ENCODE results near the gene TAF5L. TPM values are rescaled to one million over a fixed set of nuclear protein-coding genes. Genes with fewer than 3 reads are reported as not detected.

TAF5L gene
- total and polyA plus RNA-seq, 2 of the 8 experiments (the other 6 are each of a cell fraction or from before 2014, with no cell fraction given): 17.7 to 23.3 TPM

DNA sequence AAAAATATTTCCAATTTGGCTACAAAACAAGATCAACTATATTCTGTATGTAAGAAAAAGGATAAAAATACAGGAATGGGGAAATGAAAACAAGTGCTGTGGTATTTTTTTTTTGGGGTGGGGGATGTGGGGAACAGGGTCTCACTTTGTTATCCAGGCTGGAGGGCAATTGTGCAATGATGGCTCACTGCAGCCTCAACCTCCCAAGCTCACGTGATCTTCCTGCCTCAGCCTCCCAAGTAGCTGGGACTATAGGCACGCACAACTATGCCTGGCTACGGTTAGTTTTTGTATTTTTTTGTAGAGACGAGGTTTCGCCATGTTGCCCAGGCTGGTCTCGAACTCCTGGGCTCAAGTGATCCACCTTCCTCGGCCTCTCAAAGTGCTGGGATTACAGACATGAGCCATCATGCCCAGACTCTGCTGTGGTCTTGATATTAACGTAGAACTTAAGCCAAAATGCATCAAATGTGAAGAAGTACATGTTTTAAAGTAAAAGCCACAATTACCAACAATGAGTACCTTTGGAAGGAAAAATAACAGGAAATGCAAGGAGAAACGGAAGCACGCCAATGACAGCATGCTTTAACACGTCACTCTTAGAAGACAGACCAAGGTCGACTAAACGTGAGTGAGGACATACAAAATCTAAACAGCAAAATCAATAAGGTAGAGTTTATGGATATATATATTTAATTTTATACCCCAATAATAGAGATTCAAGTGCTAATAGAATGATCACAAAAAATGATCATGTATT is 58.6 kb downstream of the TAF5L start:
- no peak overlapping the region for H3K56ac ChIP-seq (replicated peaks; ENCODE audit: insufficient read length, low read depth, low read length)
- H2AK5ac ChIP-seq (ENCODE audit: low read depth, low read length): no peak overlapping the region
- no peak overlapping the region for H3K4ac ChIP-seq (replicated peaks; ENCODE audit: insufficient read length, low read depth, low read length)
- no peak overlapping the region for H3K4me2 ChIP-seq (ENCODE audit: insufficient read depth in 1 of 2, low read depth in 2 of 2, low read length in 2 of 2)
- H3K4me1 ChIP-seq (replicated peaks in 1 of 4; ENCODE audit: control insufficient read depth in 3 of 4, insufficient read depth in 4 of 4, low read length in 3 of 4): peaks cover 0 to 6% (median 1%) of the 10 kb centered on the region in 4 experiments; a peak in 3 of 7 replicates
- no peaks in the 10 kb centered on the region for H4K20me1 ChIP-seq (replicated peaks in 1 of 2; ENCODE audit: control insufficient read depth in 1 of 2, insufficient read depth in 2 of 2, low read length in 2 of 2)
- no peak overlapping the region for H3K9ac ChIP-seq (replicated peaks in 1 of 4; ENCODE audit: extremely low read depth in 1 of 4, low read depth in 3 of 4, low read length in 3 of 4)
- H3K23ac ChIP-seq (ENCODE audit: insufficient read length): no peak overlapping the region
- H2BK5ac ChIP-seq (ENCODE audit: low read depth, low read length): no peak overlapping the region
- H3K18ac ChIP-seq (ENCODE audit: extremely low read depth, low read length): no peak overlapping the region
- H3K36me3 ChIP-seq (ENCODE audit: control insufficient read depth in 2 of 4, insufficient read depth in 4 of 4, low read length in 3 of 4): no peaks in the 10 kb centered on the region
- H3K4me3 ChIP-seq (ENCODE audit: extremely low read depth in 1 of 4, insufficient read depth in 2 of 4, low read depth in 3 of 4, low read length in 4 of 4): no peak overlapping the region
- H3K27me3 ChIP-seq (replicated peaks in 1 of 4; ENCODE audit: control insufficient read depth in 3 of 4, extremely low read depth in 1 of 4, insufficient read depth in 3 of 4, low read length in 3 of 4): no peaks in the 10 kb centered on the region
- H2BK15ac ChIP-seq (ENCODE audit: low read length): no peak overlapping the region
- H2BK20ac ChIP-seq (ENCODE audit: low read length): no peak overlapping the region
- ChIA-PET CTCF (ENCODE audit: partially characterized antibody) (interaction anchor here (0.6 kb wide), 1 partner anchor 761 kb away, joined by 3 read pairs; no protein-coding TSS in a partner anchor), POLR2A (ENCODE audit: partially characterized antibody) (no interaction called here)
- no peak overlapping the region for H3K14ac ChIP-seq (ENCODE audit: insufficient read length)
- no peak overlapping the region for H4K5ac ChIP-seq (ENCODE audit: insufficient read length, low read depth, low read length)
- no peak overlapping the region for H4K91ac ChIP-seq (replicated peaks; ENCODE audit: insufficient read length, low read length)
- H2BK12ac ChIP-seq (ENCODE audit: low read depth, low read length): no peak overlapping the region
- no peak for FAIRE-seq
- no peaks in the 10 kb centered on the region for H3K9me3 ChIP-seq (ENCODE audit: insufficient read depth in 2 of 2, low read depth in 1 of 2, low read length in 1 of 2)
- no peak overlapping the region for H2BK120ac ChIP-seq (replicated peaks; ENCODE audit: low read depth, low read length)
- H3K23me2 ChIP-seq (ENCODE audit: low read depth, low read length): no peaks in the 10 kb centered on the region
- H3K79me1 ChIP-seq (ENCODE audit: low read depth, low read length): no peaks in the 10 kb centered on the region
- no peak for DNase-seq (ENCODE audit: low read depth in 1 of 2, low spot score in 2 of 2)
- 80% methylated on average over 13 of the region's 13 CpGs; no CpG with 5 or more reads in 1 of the 2 experiments for WGBS, 2 experiments (ENCODE audit: extremely low coverage in 1 of 2, insufficient coverage in 1 of 2, insufficient read length in 1 of 2, insufficient replicate concordance in 2 of 2, low coverage in 1 of 2, low lambda C conversion rate in 2 of 2, missing lambda C conversion rate in 1 of 2)
- H3K27ac ChIP-seq (ENCODE audit: low read depth, low read length): no peak overlapping the region
- no peaks in the 10 kb centered on the region for H3K79me2 ChIP-seq (ENCODE audit: control insufficient read depth in 1 of 2, insufficient read depth in 2 of 2, low read length in 2 of 2)
- no peak overlapping the region for H4K8ac ChIP-seq (ENCODE audit: extremely low read depth, insufficient read depth, low read length)
- peak overlapping the region; percentile 3; the same call in 1 of the 2 replicates for H2AFZ ChIP-seq (ENCODE audit: low read length)
- TF ChIP-seq BACH1 (IDR thresholded peaks at IDR 0.05; ENCODE audit: low read length) (no peak), POU5F1 (IDR thresholded peaks at IDR 0.05; ENCODE audit: low read depth, low read length) (no peak), KDM1A (IDR thresholded peaks at IDR 0.05; ENCODE audit: borderline replicate concordance, low read length) (no peak), SAP30 (IDR thresholded peaks at IDR 0.05; ENCODE audit: insufficient read depth, insufficient replicate concordance, low read length) (no peak), TBP (IDR thresholded peaks at IDR 0.05; ENCODE audit: low read depth, low read length) (no peak), SIRT6 (IDR thresholded peaks at IDR 0.05; ENCODE audit: low read length) (no peak), USF2 (IDR thresholded peaks at IDR 0.05; ENCODE audit: low read length) (no peak), RBBP5 (IDR thresholded peaks at IDR 0.05; ENCODE audit: borderline replicate concordance, low read depth, low read length) (no peak), SUZ12 (IDR thresholded peaks at IDR 0.05; ENCODE audit: low read length) (no peak), BRCA1 (IDR thresholded peaks at IDR 0.05; ENCODE audit: low read depth, low read length) (no peak), TCF12 (IDR thresholded peaks at IDR 0.05; ENCODE audit: low read depth, low read length) (no peak)
